Panc1 (cell line): Measurements from ENCODE around the gene ACTA2. TPM values are rescaled to one million over a fixed set of nuclear protein-coding genes. Genes with fewer than 3 reads are reported as not detected.

Source experiments
- ATAC-seq: fragments of 200-7000 bp; cut with Tn5 transposase; 2 replicates; pipeline ENCODE4 v1.9.1; 2020; ENCODE audit warnings: mild to moderate bottlenecking, moderate library complexity
- BruUV-seq: library from RNA; stranded (reverse); fragments of 400-500 nt; replicated peaks from 2 replicates; lab custom pipeline; 2021; lab: Mats Ljungman, UMichigan
- CTCF ChIA-PET: fragments of 300-600 bp; sonication (Branson Sonifier 250); formaldehyde crosslinking; loops from one replicate; lab custom pipeline; 2022; ENCODE audit warnings: antibody characterized with exemption; lab: Charles Lee
- POLR2A ChIA-PET: fragments of 300-600 bp; sonication (Branson Sonifier 250); formaldehyde crosslinking; loops from one replicate; lab custom pipeline; 2022; ENCODE audit warnings: antibody characterized with exemption; lab: Charles Lee
- DNase-seq: peaks from one replicate; pipeline ENCODE4 v3.0.0-alpha.2; 2010; ENCODE audit warnings: low read depth, low spot score
- H3K27ac ChIP-seq: 2 replicates; pipeline ENCODE4 v1.5.1; 2011; ENCODE audit warnings: mild to moderate bottlenecking, low read length, inconsistent platforms
- H3K27me3 ChIP-seq: fragments of 200-500 bp; sonication (Bioruptor generic); 2 replicates; pipeline ENCODE4 v1.6.0; 2014; ENCODE audit warnings: low read length, inconsistent platforms; ENCODE audit not compliant: control insufficient read depth, insufficient read depth
- H3K36me3 ChIP-seq: fragments of 200-500 bp; sonication (Bioruptor generic); 2 replicates; pipeline ENCODE4 v1.5.1; 2014; ENCODE audit warnings: inconsistent platforms, mild to moderate bottlenecking, low read length, moderate library complexity; ENCODE audit not compliant: control insufficient read depth, insufficient read depth
- H3K4me1 ChIP-seq: 2 replicates; pipeline ENCODE4 v1.5.1; 2011; ENCODE audit warnings: inconsistent platforms, mild to moderate bottlenecking, low read length, moderate library complexity; ENCODE audit not compliant: control insufficient read depth, insufficient read depth
- H3K4me3 ChIP-seq, 2 experiments: 2 replicates each; pipeline ENCODE4 v1.5.1; 2011 to 2012; ENCODE audit warnings: low read depth in 2 of 2, low read length in 2 of 2, mild to moderate bottlenecking in 2 of 2, inconsistent platforms in 1 of 2, moderate library complexity in 1 of 2
- H3K9me3 ChIP-seq: fragments of 200-500 bp; sonication (Bioruptor generic); 2 replicates; pipeline ENCODE4 v1.5.1; 2014; ENCODE audit warnings: low read depth, mild to moderate bottlenecking, inconsistent platforms, low read length, moderate library complexity; ENCODE audit not compliant: control insufficient read depth, insufficient read depth
- CTCF ChIP-seq: fragments of 450-650 bp; IDR thresholded peaks from 2 replicates; pipeline ENCODE4 v1.5.1; 2017; ENCODE audit warnings: mild to moderate bottlenecking
- POLR2AphosphoS5 ChIP-seq: IDR thresholded peaks from 2 replicates; pipeline ENCODE4 v1.6.1; 2012; ENCODE audit warnings: mild to moderate bottlenecking, low read depth, low read length, moderate library complexity
- REST ChIP-seq, 2 experiments: IDR thresholded peaks; 2 replicates each; pipeline ENCODE4 v1.6.1; 2011 to 2012; ENCODE audit warnings: low read depth in 2 of 2, control low read depth in 1 of 2, low read length in 1 of 2, mild to moderate bottlenecking in 1 of 2, moderate library complexity in 1 of 2; ENCODE audit not compliant: insufficient read depth in 1 of 2
- TCF7L2 ChIP-seq: IDR thresholded peaks from 2 replicates; pipeline ENCODE4 v1.6.1; 2011; ENCODE audit warnings: mild to moderate bottlenecking, low read depth, low read length, inconsistent platforms
- in situ Hi-C: cut with HindIII; loops from 2 replicates; pipeline ENCODE4 v1.10.0; 2016; ENCODE audit warnings: low sequenced_read_pairs, low pct_unique_long_range_greater_than_20kb
- intact Hi-C: fragments of 100-400 bp; cut with micrococcal nuclease; formaldehyde crosslinking; loops from one replicate; pipeline ENCODE4 v1.10.0; 2022; ENCODE audit not compliant: unreplicated experiment
- total RNA-seq: library from RNA; stranded (reverse); gene quantifications from one replicate; pipeline ENCODE4 v1.2.1, GENCODE V29; 2021; ENCODE audit not compliant: unreplicated experiment

The ACTA2 gene
- total RNA-seq, 1 experiment from 2014 or later = 4.7 TPM

GRCh38 chr10:88936656-88937055 is 15.9 kb downstream of the ACTA2 start:
- intact Hi-C loops (no loop called here), in situ Hi-C loops (no loop called here)
- H3K4me3 ChIP-seq = no peak overlapping the region
- H3K9me3 ChIP-seq = no peaks in the 10 kb centered on the region
- ATAC-seq (no peak), DNase-seq (no peak)
- no peaks in the 10 kb centered on the region for H3K27me3 ChIP-seq
- peaks cover 12% of the 10 kb centered on the region for H3K4me1 ChIP-seq
- H3K27ac ChIP-seq = no peak overlapping the region
- ChIA-PET POLR2A (no interaction called here), CTCF (no interaction called here)
- no peaks in the 10 kb centered on the region for H3K36me3 ChIP-seq
- TF ChIP-seq REST (IDR thresholded peaks at IDR 0.05; ENCODE audit: insufficient read depth in 1 of 2, low read depth in 2 of 2, low read length in 1 of 2) (no peak), TCF7L2 (no peak), CTCF (no peak), POLR2AphosphoS5 (no peak)
- no TSS peak for BruUV-seq

GRCh38 chr10:88934900-88935672 is 17.5 kb downstream of the ACTA2 start:
- Histone ChIP-seq H3K27ac (no peak overlapping the region), H3K9me3 (no peaks in the 10 kb centered on the region), H3K4me1 (peaks cover 12% of the 10 kb centered on the region), H3K36me3 (no peaks in the 10 kb centered on the region), H3K27me3 (no peaks in the 10 kb centered on the region), H3K4me3 (peak overlapping the region in 1 of 2 experiments; percentile 22; a peak in 2 of 4 replicates)
- in situ Hi-C loops (no loop called here), intact Hi-C loops (loop anchor here (1.0 to 5.0 kb wide), 3 partner anchors 52 to 278 kb away; no protein-coding TSS in a partner anchor)
- TF ChIP-seq POLR2AphosphoS5 (no peak), CTCF (peak; percentile 95)
- ChIA-PET POLR2A (no interaction called here), CTCF (interaction anchor here (0.7 to 3.2 kb wide), 8 partner anchors 8 to 99 kb away, joined by 3 to 52 read pairs (median 4); partner anchors contain the start of gene FAS)
- peak; percentile 60 for DNase-seq
- no TSS peak for BruUV-seq
- peak; percentile 84 for ATAC-seq
